Thyroid gland (tissue), 4 donors: ENCODE measurements around the gene PRRX1.

Source experiments
- CTCF ChIP-seq, 6 experiments: fragments of 200-600 bp in 3 of 6; fragments of 450-650 bp in 3 of 6; sonication (generic) in 3 of 6; IDR thresholded peaks; one replicate each; pipeline ENCODE4 v1.5.1; 2016 to 2019; ENCODE audit warnings: antibody characterized with exemption in 6 of 6, mild to moderate bottlenecking in 2 of 6, inconsistent platforms in 1 of 6, moderate library complexity in 1 of 6
- POLR2A ChIP-seq, 2 donors: fragments of 450-650 bp; IDR thresholded peaks; one replicate each; pipeline ENCODE4 v1.6.1; 2017; ENCODE audit warnings: antibody characterized with exemption in 2 of 2, mild to moderate bottlenecking in 2 of 2, moderate library complexity in 1 of 2

GRCh38 chr1:170664828-170665612 is 1.1 kb downstream of the PRRX1 start:
- TF ChIP-seq POLR2A (IDR thresholded peaks at IDR 0.05), result peak in 1 of 2 donors; percentile 6
- TF ChIP-seq CTCF (IDR thresholded peaks at IDR 0.05), result peak in 1 of 6 experiments; percentile 11
